H1 (cell line): ENCODE results near the gene C11orf42. TPM values are rescaled to one million over a fixed set of nuclear protein-coding genes. Genes with fewer than 3 reads are reported as not detected.

Source experiments
- CTCF ChIA-PET: fragments of 300-600 bp; sonication (Branson Sonifier 250); formaldehyde crosslinking; loops from one replicate; lab custom pipeline; 2021; ENCODE audit not compliant: partially characterized antibody; lab: Charles Lee
- POLR2A ChIA-PET: fragments of 300-600 bp; sonication (Branson Sonifier 250); formaldehyde crosslinking; loops from one replicate; lab custom pipeline; 2021; ENCODE audit warnings: inconsistent platforms; ENCODE audit not compliant: partially characterized antibody; lab: Charles Lee
- DNase-seq, 2 experiments: peaks; one replicate each; pipeline versions ENCODE4 v3.0.0 to v3.0.0-alpha.2; 2010 to 2022; ENCODE audit warnings: low spot score in 2 of 2, low read depth in 1 of 2, mixed read lengths in 1 of 2
- FAIRE-seq: peaks from 2 replicates; lab custom pipeline; 2011; peaks lifted over from hg19 to GRCh38; lab: Jason Lieb, UNC
- H2AFZ ChIP-seq: 2 replicates; pipeline ENCODE4 v1.8.1; 2012; ENCODE audit warnings: low read length, inconsistent platforms
- H2AK5ac ChIP-seq: 2 replicates; pipeline ENCODE4 v1.6.1; 2013; ENCODE audit warnings: low read depth, low read length
- H2BK120ac ChIP-seq: replicated peaks from 2 replicates; pipeline ENCODE3; 2013; ENCODE audit warnings: low read depth, low read length, inconsistent platforms
- H2BK12ac ChIP-seq: 2 replicates; pipeline ENCODE4 v1.6.1; 2013; ENCODE audit warnings: low read depth, low read length
- H2BK15ac ChIP-seq: 2 replicates; pipeline ENCODE4 v1.6.1; 2013; ENCODE audit warnings: low read length
- H2BK20ac ChIP-seq: 2 replicates; pipeline ENCODE4 v1.6.1; 2013; ENCODE audit warnings: low read length
- H2BK5ac ChIP-seq: 2 replicates; pipeline ENCODE4 v1.6.1; 2013; ENCODE audit warnings: low read depth, low read length
- H3K14ac ChIP-seq: 2 replicates; pipeline ENCODE4 v1.6.1; 2013; ENCODE audit warnings: inconsistent platforms; ENCODE audit not compliant: insufficient read length
- H3K18ac ChIP-seq: 2 replicates; pipeline ENCODE4 v1.6.1; 2013; ENCODE audit warnings: low read length; ENCODE audit errors: extremely low read depth
- H3K23ac ChIP-seq: 2 replicates; pipeline ENCODE4 v1.6.1; 2013; ENCODE audit warnings: inconsistent platforms; ENCODE audit not compliant: insufficient read length
- H3K23me2 ChIP-seq: 2 replicates; pipeline ENCODE4 v1.6.1; 2013; ENCODE audit warnings: low read depth, low read length
- H3K27ac ChIP-seq: 2 replicates; pipeline ENCODE4 v1.6.1; 2011; ENCODE audit warnings: low read depth, low read length, inconsistent platforms
- H3K27me3 ChIP-seq, 4 experiments: replicated peaks in 1 of 4; 1 replicate in 1 of 4; 2 replicates in 3 of 4; pipeline versions ENCODE4 v1.6.1 to v1.8.1; 2011 to 2013; ENCODE audit warnings: low read length in 3 of 4, mild to moderate bottlenecking in 3 of 4, inconsistent platforms in 2 of 4, mixed read lengths in 2 of 4, moderate library complexity in 1 of 4; ENCODE audit not compliant: control insufficient read depth in 3 of 4, insufficient read depth in 3 of 4; ENCODE audit errors: extremely low read depth in 1 of 4
- H3K36me3 ChIP-seq, 4 experiments: 2 replicates each; pipeline versions ENCODE4 v1.6.1 to v1.8.1; 2011 to 2013; ENCODE audit warnings: mild to moderate bottlenecking in 4 of 4, low read length in 3 of 4, moderate library complexity in 2 of 4, control low read depth in 1 of 4, inconsistent platforms in 1 of 4; ENCODE audit not compliant: insufficient read depth in 4 of 4, control insufficient read depth in 2 of 4
- H3K4ac ChIP-seq: replicated peaks from 2 replicates; pipeline ENCODE3; 2013; ENCODE audit warnings: low read length, low read depth, mixed read lengths, inconsistent platforms; ENCODE audit not compliant: insufficient read length
- H3K4me1 ChIP-seq, 4 experiments: replicated peaks in 1 of 4; 1 replicate in 1 of 4; 2 replicates in 3 of 4; pipeline versions ENCODE4 v1.6.1 to v1.8.1; 2011 to 2013; ENCODE audit warnings: low read length in 3 of 4, inconsistent platforms in 2 of 4, mixed read lengths in 1 of 4; ENCODE audit not compliant: insufficient read depth in 4 of 4, control insufficient read depth in 3 of 4
- H3K4me2 ChIP-seq, 2 experiments: 2 replicates each; pipeline versions ENCODE4 v1.6.1 to v1.8.1; 2011 to 2013; ENCODE audit warnings: low read depth in 2 of 2, low read length in 2 of 2, control low read depth in 1 of 2, inconsistent platforms in 1 of 2, mild to moderate bottlenecking in 1 of 2; ENCODE audit not compliant: insufficient read depth in 1 of 2
- H3K4me3 ChIP-seq, 4 experiments: fragments of 200-600, 300-600 bp in 1 of 4; sonication (generic), shearing (Covaris generic), sonication (Bioruptor Twin) in 1 of 4; 2 replicates each; pipeline versions ENCODE4 v1.5.1 to v1.8.1; 2011 to 2016; ENCODE audit warnings: low read length in 4 of 4, low read depth in 3 of 4, control low read depth in 2 of 4, inconsistent platforms in 2 of 4, mild to moderate bottlenecking in 2 of 4, mixed read lengths in 1 of 4, moderate library complexity in 1 of 4; ENCODE audit not compliant: insufficient read depth in 2 of 4; ENCODE audit errors: extremely low read depth in 1 of 4
- H3K56ac ChIP-seq: replicated peaks from 2 replicates; pipeline ENCODE3; 2013; ENCODE audit warnings: low read depth, mild to moderate bottlenecking, mixed read lengths, low read length, inconsistent platforms; ENCODE audit not compliant: insufficient read length
- H3K79me1 ChIP-seq: 2 replicates; pipeline ENCODE4 v1.6.1; 2013; ENCODE audit warnings: low read depth, low read length, control low read depth
- H3K79me2 ChIP-seq, 2 experiments: 2 replicates each; pipeline versions ENCODE4 v1.6.1 to v1.8.1; 2012 to 2013; ENCODE audit warnings: low read length in 2 of 2, mild to moderate bottlenecking in 2 of 2, inconsistent platforms in 1 of 2; ENCODE audit not compliant: insufficient read depth in 2 of 2, control insufficient read depth in 1 of 2
- H3K9ac ChIP-seq, 4 experiments: replicated peaks in 1 of 4; 1 replicate in 1 of 4; 2 replicates in 3 of 4; pipeline versions ENCODE4 v1.6.1 to v1.8.1; 2011 to 2013; ENCODE audit warnings: low read depth in 3 of 4, low read length in 3 of 4, control low read depth in 2 of 4, mild to moderate bottlenecking in 2 of 4, moderate library complexity in 2 of 4, inconsistent platforms in 1 of 4; ENCODE audit errors: extremely low read depth in 1 of 4
- H3K9me3 ChIP-seq, 2 experiments: 2 replicates each; pipeline versions ENCODE4 v1.6.1 to v1.8.1; 2012 to 2013; ENCODE audit warnings: mild to moderate bottlenecking in 2 of 2, moderate library complexity in 2 of 2, control low read depth in 1 of 2, inconsistent platforms in 1 of 2, low read depth in 1 of 2, low read length in 1 of 2, mixed read lengths in 1 of 2; ENCODE audit not compliant: insufficient read depth in 2 of 2
- H4K20me1 ChIP-seq, 2 experiments: replicated peaks in 1 of 2; 2 replicates each; pipeline versions ENCODE3 to v1.8.1; 2011 to 2013; ENCODE audit warnings: inconsistent platforms in 2 of 2, low read length in 2 of 2, mild to moderate bottlenecking in 1 of 2; ENCODE audit not compliant: insufficient read depth in 2 of 2, control insufficient read depth in 1 of 2
- H4K5ac ChIP-seq: 2 replicates; pipeline ENCODE4 v1.6.1; 2013; ENCODE audit warnings: low read length, low read depth, mixed read lengths, inconsistent platforms; ENCODE audit not compliant: insufficient read length
- H4K8ac ChIP-seq: 2 replicates; pipeline ENCODE4 v1.8.0; 2013; ENCODE audit warnings: mild to moderate bottlenecking, moderate library complexity, low read length, inconsistent platforms; ENCODE audit not compliant: insufficient read depth; ENCODE audit errors: extremely low read depth
- H4K91ac ChIP-seq: replicated peaks from 2 replicates; pipeline ENCODE3; 2013; ENCODE audit warnings: low read length, mixed read lengths, inconsistent platforms; ENCODE audit not compliant: insufficient read length
- EP300 ChIP-seq, 2 experiments: IDR thresholded peaks; 1 replicate in 1 of 2; 2 replicates in 1 of 2; pipeline ENCODE4 v1.6.1; 2011 to 2012; ENCODE audit warnings: low read depth in 2 of 2, low read length in 2 of 2, mild to moderate bottlenecking in 2 of 2, borderline replicate concordance in 1 of 2, inconsistent platforms in 1 of 2, moderate library complexity in 1 of 2
- GTF2F1 ChIP-seq: IDR thresholded peaks from 2 replicates; pipeline ENCODE4 v1.6.1; 2012; ENCODE audit warnings: low read depth, low read length, improper control_type of control experiment, borderline replicate concordance
- KDM5A ChIP-seq: fragments of 200-600 bp; IDR thresholded peaks from 2 replicates; pipeline ENCODE4 v1.7.1; 2012; ENCODE audit warnings: mild to moderate bottlenecking, low read length, inconsistent platforms, mixed read lengths
- POLR2A ChIP-seq, 2 experiments: IDR thresholded peaks; 1 replicate in 1 of 2; 2 replicates in 1 of 2; pipeline ENCODE4 v1.6.1; 2011; ENCODE audit warnings: low read depth in 2 of 2, low read length in 2 of 2, mild to moderate bottlenecking in 2 of 2; ENCODE audit errors: control extremely low read depth in 1 of 2
- RNF2 ChIP-seq: fragments of 200-900, 300-1000 bp; sonication (generic); IDR thresholded peaks from 2 replicates; pipeline ENCODE4 v1.7.1; 2016; ENCODE audit warnings: borderline replicate concordance, low read depth, mild to moderate bottlenecking, antibody characterized with exemption, low read length; ENCODE audit not compliant: poor library complexity, severe bottlenecking; ENCODE audit errors: missing control alignments
- SAP30 ChIP-seq: fragments of 300-600 bp; sonication (generic); IDR thresholded peaks from 2 replicates; pipeline ENCODE4 v1.7.1; 2012; ENCODE audit warnings: low read length, moderate library complexity, mild to moderate bottlenecking, inconsistent platforms; ENCODE audit not compliant: insufficient read depth, insufficient replicate concordance
- TAF7 ChIP-seq: optimal IDR thresholded peaks from 2 replicates; pipeline ENCODE3; 2011; ENCODE audit warnings: low read depth, mild to moderate bottlenecking, inconsistent platforms, low read length, moderate library complexity, borderline replicate concordance
- WGBS, 2 experiments: shearing (Covaris generic) in 1 of 2; methylation state at CpG; one replicate each; pipeline versions ENCODE4 v1.1.6 to v1.1.7; 2013 to 2015; ENCODE audit warnings: low lambda C conversion rate in 2 of 2, mixed read lengths in 2 of 2, inconsistent platforms in 1 of 2, low coverage in 1 of 2, missing lambda C conversion rate in 1 of 2; ENCODE audit not compliant: insufficient replicate concordance in 2 of 2, insufficient coverage in 1 of 2, insufficient read length in 1 of 2; ENCODE audit errors: extremely low coverage in 1 of 2, missing lambda C conversion rate in 1 of 2; 5-methylcytosine and 5-hydroxymethylcytosine counted together
- polyA plus RNA-seq, 7 experiments: library from polyadenylated mRNA; depleted of rRNA in 3 of 7; stranded (reverse) in 5 of 7; unstranded in 2 of 7; fragments of >200 nt in 5 of 7; fragments of 200-250 nt in 2 of 7; gene quantifications; 1 replicate in 5 of 7; 2 replicates in 1 of 7; 4 replicates in 1 of 7; pipeline versions ENCODE4 v1.2.1 to v1.2.3, GENCODE V29; 2011 to 2013; ENCODE audit warnings: missing spikeins in 2 of 7, mixed read lengths in 2 of 7
- total RNA-seq: library from RNA; stranded (reverse); fragmentation: NEBNext Ultra II Directional; extraction: Animal tissue kit (Norgen Biotek cat#: 25700); gene quantifications from 2 replicates; pipeline ENCODE4 v1.2.1, GENCODE V29; 2021
- TF ChIP-seq, protein P1 (sequence below): IDR thresholded peaks from 2 replicates; pipeline ENCODE4 v1.6.1; 2012; ENCODE audit warnings: inconsistent platforms
- TF ChIP-seq, protein P2 (sequence below): IDR thresholded peaks from 2 replicates; pipeline ENCODE4 v1.6.1; 2011; ENCODE audit warnings: low read depth, mild to moderate bottlenecking, low read length; ENCODE audit not compliant: insufficient read depth

The C11orf42 gene
- total and polyA plus RNA-seq, 2 of the 8 experiments (the other 6 are each of a cell fraction or from before 2014, with no cell fraction given), result not detected

DNA sequence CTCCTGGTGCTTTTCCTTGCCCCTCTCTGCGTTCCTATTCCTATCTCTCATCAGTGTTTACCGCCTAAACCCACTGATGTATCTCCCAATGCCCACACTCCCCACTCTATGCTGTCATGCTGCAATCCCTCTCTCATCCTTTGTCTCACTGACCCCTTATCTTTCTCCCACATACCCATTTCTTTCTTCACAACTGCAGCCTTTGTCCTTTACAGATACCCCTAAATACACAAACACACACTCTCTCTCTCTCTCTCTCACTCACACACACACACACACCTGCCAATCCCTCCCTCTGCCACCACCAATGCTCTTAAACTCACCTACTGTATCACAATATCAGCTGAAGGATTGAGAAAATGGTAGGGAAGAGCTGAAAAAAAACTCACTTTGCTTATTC is 29.9 kb upstream of the C11orf42 start:
- Histone ChIP-seq H3K4me3 (no peak overlapping the region), H3K4me2 (no peak overlapping the region), H2BK12ac (no peak overlapping the region), H3K4ac (no peak overlapping the region), H3K27me3 (no peaks in the 10 kb centered on the region), H3K79me1 (no peaks in the 10 kb centered on the region), H2AK5ac (no peak overlapping the region), H3K18ac (no peak overlapping the region), H3K14ac (no peak overlapping the region), H4K91ac (no peak overlapping the region), H4K20me1 (no peaks in the 10 kb centered on the region), H3K23me2 (no peaks in the 10 kb centered on the region; the same call in 1 of the 2 replicates), H2BK15ac (no peak overlapping the region), H4K5ac (no peak overlapping the region), H3K36me3 (no peaks in the 10 kb centered on the region; a peak in 1 of 8 replicates), H3K9ac (no peak overlapping the region), H2BK5ac (no peak overlapping the region), H2BK20ac (no peak overlapping the region), H2AFZ (no peak overlapping the region), H3K4me1 (no peaks in the 10 kb centered on the region), H3K27ac (no peak overlapping the region), H3K79me2 (no peaks in the 10 kb centered on the region), H3K56ac (no peak overlapping the region), H4K8ac (no peak overlapping the region), H2BK120ac (no peak overlapping the region), H3K23ac (no peak overlapping the region), H3K9me3 (peaks cover 0 to 5% of the 10 kb centered on the region in 2 experiments; a peak in 1 of 4 replicates)
- ChIA-PET CTCF (interaction anchor here (1.0 to 1.2 kb wide), 2 partner anchors 142 to 188 kb away, joined by 3 to 4 read pairs; no protein-coding TSS in a partner anchor), POLR2A (no interaction called here)
- WGBS, 2 experiments, result 89% methylated on average over 2 of the region's 2 CpGs; no CpG with 5 or more reads in 1 of the 2 experiments
- DNase-seq (no peak), FAIRE-seq (no peak)
- TF ChIP-seq, protein P1, sequence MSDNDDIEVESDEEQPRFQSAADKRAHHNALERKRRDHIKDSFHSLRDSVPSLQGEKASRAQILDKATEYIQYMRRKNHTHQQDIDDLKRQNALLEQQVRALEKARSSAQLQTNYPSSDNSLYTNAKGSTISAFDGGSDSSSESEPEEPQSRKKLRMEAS, result no peak
- TF ChIP-seq EP300 (IDR thresholded peaks at IDR 0.05; ENCODE audit: borderline replicate concordance in 1 of 2, low read depth in 2 of 2, low read length in 2 of 2) (no peak), KDM5A (no peak), POLR2A (IDR thresholded peaks at IDR 0.05; ENCODE audit: control extremely low read depth in 1 of 2, low read depth in 2 of 2, low read length in 2 of 2) (no peak), RNF2 (no peak), SAP30 (no peak), GTF2F1 (no peak), TAF7 (no peak)
- TF ChIP-seq, protein P2, sequence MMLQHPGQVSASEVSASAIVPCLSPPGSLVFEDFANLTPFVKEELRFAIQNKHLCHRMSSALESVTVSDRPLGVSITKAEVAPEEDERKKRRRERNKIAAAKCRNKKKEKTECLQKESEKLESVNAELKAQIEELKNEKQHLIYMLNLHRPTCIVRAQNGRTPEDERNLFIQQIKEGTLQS, result no peak
